Fibroblast of mammary gland (primary cell): ENCODE data around the gene DHRSX.
"Not testable (repeated sequence)": the region's sequence is repeated elsewhere in the genome, so short reads cannot be mapped to it uniquely, and the experiment has no call there.

Experiments
- DNase-seq: peaks from one replicate; pipeline ENCODE4 v3.0.0-alpha.2; 2010; ENCODE audit warnings: low read depth
- H3K4me3 ChIP-seq: 2 replicates; pipeline ENCODE4 v1.5.1; 2011; ENCODE audit warnings: low read depth, mild to moderate bottlenecking, low read length, moderate library complexity; ENCODE audit not compliant: control insufficient read depth
- CTCF ChIP-seq: conservative IDR thresholded peaks from 2 replicates; pipeline ENCODE4 v1.5.1; 2011; ENCODE audit warnings: low read depth, low read length, inconsistent platforms; ENCODE audit not compliant: control insufficient read depth, insufficient read depth

Gene DHRSX

GRCh38 chrX:2252331-2253065 is 248.3 kb downstream of the DHRSX start:
- TF ChIP-seq CTCF = no peak
- no peak overlapping the region for H3K4me3 ChIP-seq
- no peak for DNase-seq

- no peak for TF ChIP-seq CTCF
- no peak for DNase-seq
- H3K4me3 ChIP-seq = no peak overlapping the region
Measured at GRCh38 chrX:2251211-2251610, 249.6 kb downstream of the DHRSX start.

GRCh38 chrX:2243913-2244460 is 256.8 kb downstream of the DHRSX start:
- TF ChIP-seq CTCF = no peak
- no peak overlapping the region for H3K4me3 ChIP-seq

GRCh38 chrX:2242980-2243379 is 257.8 kb downstream of the DHRSX start:
- no peak for TF ChIP-seq CTCF
- no peak for DNase-seq
- no peak overlapping the region for H3K4me3 ChIP-seq

More at GRCh38 chrX:2243913-2244460, 256.8 kb downstream of the DHRSX start:
- DNase-seq = peak; percentile 62

GRCh38 chrX:2242326-2242725 is 258.4 kb downstream of the DHRSX start:
- DNase-seq = no peak
- TF ChIP-seq CTCF = no peak
- no peak overlapping the region for H3K4me3 ChIP-seq

GRCh38 chrX:2241496-2241895 is 259.3 kb downstream of the DHRSX start:
- not testable (repeated sequence) for DNase-seq

GRCh38 chrX:2240761-2241160 is 260.0 kb downstream of the DHRSX start:
- DNase-seq, H3K4me3 ChIP-seq: not testable (repeated sequence)

More at GRCh38 chrX:2241496-2241895, 259.3 kb downstream of the DHRSX start:
- H3K4me3 ChIP-seq = not testable (repeated sequence)

- H3K4me3 ChIP-seq = no peak overlapping the region
- TF ChIP-seq CTCF = no peak
- no peak for DNase-seq
Measured at GRCh38 chrX:2237976-2238375, 262.8 kb downstream of the DHRSX start.
